ENCODE data around the gene ADRM1.

Gene ADRM1

GRCh38 chr20:62325172-62325905 lies 22.5 kb downstream of the ADRM1 start:
- DNase-seq (ENCODE audit: low spot score): no peak

- DNase-seq (ENCODE audit: low spot score): no peak
Measured at GRCh38 chr20:62326559-62326958, 23.8 kb downstream of the ADRM1 start.

- no peak for DNase-seq (ENCODE audit: low spot score)
Measured at GRCh38 chr20:62326959-62327725, 24.3 kb downstream of the ADRM1 start.

- DNase-seq (ENCODE audit: low spot score): no peak
Measured at GRCh38 chr20:62327726-62328495, 25.1 kb downstream of the ADRM1 start.

GRCh38 chr20:62328684-62329388 lies 26.0 kb downstream of the ADRM1 start:
- no peak for DNase-seq (ENCODE audit: low spot score)

- DNase-seq (ENCODE audit: low spot score): no peak
Measured at GRCh38 chr20:62329389-62330377, 26.9 kb downstream of the ADRM1 start.

GRCh38 chr20:62330576-62331317 lies 27.9 kb downstream of the ADRM1 start:
- DNase-seq (ENCODE audit: low spot score): no peak

- no peak for DNase-seq (ENCODE audit: low spot score)
Measured at GRCh38 chr20:62331347-62331746, 28.6 kb downstream of the ADRM1 start.

GRCh38 chr20:62332421-62332820 lies 29.6 kb downstream of the ADRM1 start:
- no peak for DNase-seq (ENCODE audit: low spot score)

GRCh38 chr20:62332989-62333819 lies 30.4 kb downstream of the ADRM1 start:
- DNase-seq (ENCODE audit: low spot score): no peak

GRCh38 chr20:62333820-62334595 lies 31.2 kb downstream of the ADRM1 start:
- no peak for DNase-seq (ENCODE audit: low spot score)

GRCh38 chr20:62334881-62335280 lies 32.1 kb downstream of the ADRM1 start:
- no peak for DNase-seq (ENCODE audit: low spot score)

- no peak for DNase-seq (ENCODE audit: low spot score)
Measured at GRCh38 chr20:62335532-62335931, 32.7 kb downstream of the ADRM1 start.

GRCh38 chr20:62336329-62336728 lies 33.5 kb downstream of the ADRM1 start:
- no peak for DNase-seq (ENCODE audit: low spot score)

- DNase-seq (ENCODE audit: low spot score): no peak
Measured at GRCh38 chr20:62336775-62337557, 34.2 kb downstream of the ADRM1 start.

GRCh38 chr20:62337558-62338293 lies 34.9 kb downstream of the ADRM1 start:
- no peak for DNase-seq (ENCODE audit: low spot score)

- no peak for DNase-seq (ENCODE audit: low spot score)
Measured at GRCh38 chr20:62338294-62338620, 35.5 kb downstream of the ADRM1 start.
